ENCODE results near the gene GPC3.

GPC3 gene

DNA sequence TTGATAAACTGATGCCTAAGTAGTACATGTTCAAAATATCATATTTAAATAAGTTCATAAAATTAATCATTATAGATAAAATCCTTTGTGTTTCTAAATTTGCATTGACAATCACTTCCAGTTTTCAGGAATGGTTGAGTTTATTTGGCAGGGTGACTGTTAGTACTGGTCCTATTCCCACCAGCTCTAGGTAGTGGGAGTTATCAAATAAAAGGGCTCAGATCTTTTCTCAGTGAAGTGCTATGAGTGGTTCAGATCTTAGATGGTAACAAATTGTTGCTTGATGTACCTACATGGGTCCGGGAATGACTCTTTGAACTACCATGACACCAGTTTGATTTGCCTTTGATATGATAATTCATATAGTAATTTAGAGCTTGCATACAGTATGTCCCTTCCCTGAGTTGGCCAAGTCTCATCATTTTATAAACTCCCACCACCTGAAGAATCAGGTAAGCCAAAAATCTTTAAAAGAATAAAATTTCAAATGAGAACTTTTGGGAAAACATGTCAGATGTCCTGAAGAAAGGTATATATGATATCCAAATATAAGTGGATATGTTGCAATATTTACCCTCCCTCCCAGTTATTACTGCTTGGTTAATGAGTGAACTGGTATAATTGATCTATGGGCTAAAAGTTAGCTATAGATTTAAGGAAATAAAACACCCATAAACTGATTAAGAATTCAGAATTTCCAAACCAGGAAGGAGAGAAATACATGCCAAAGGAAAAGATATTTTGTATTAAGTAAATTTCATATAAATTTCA lies 28.6 kb downstream of the GPC3 start:
- FAIRE-seq, result no peak

DNA sequence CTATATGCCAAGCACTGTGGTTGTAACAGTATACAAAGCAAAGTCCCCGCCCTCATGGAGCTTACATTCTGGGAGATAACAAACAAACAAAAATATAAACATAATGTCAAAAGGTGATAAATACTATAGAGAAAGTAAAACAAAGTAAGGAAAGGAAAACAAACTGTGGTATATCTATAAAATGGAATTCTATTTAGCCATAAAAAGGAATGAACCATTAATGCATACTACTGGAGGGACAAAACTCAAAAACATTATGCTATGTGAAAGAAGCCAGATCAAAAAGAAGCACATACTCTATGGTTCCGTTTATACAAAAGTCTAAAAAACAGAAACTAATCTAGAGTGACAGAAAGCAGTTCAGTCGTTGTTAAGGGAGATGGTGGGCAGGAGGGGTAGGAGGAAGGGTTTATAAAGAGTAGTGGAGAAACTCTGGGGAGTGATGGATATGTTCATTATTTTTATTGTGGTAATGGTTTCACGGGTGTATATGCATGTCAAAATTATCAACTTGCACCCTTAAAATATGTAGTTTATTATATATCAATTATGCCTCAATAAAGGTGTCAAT lies 31.5 kb downstream of the GPC3 start:
- DNase-seq (ENCODE audit: insufficient read length) (no peak), FAIRE-seq (no peak)
- no peak for TF ChIP-seq POLR2AphosphoS5 (IDR thresholded peaks at IDR 0.05; ENCODE audit: low read depth, low read length)
- no peak for TF ChIP-seq TAF1 (IDR thresholded peaks at IDR 0.05; ENCODE audit: borderline replicate concordance, low read depth, low read length)
- TF ChIP-seq POLR2A (IDR thresholded peaks at IDR 0.05; ENCODE audit: low read depth, low read length), result no peak

More for the DNA sequence above, 28.6 kb downstream of the GPC3 start:
- TF ChIP-seq TAF1 (IDR thresholded peaks at IDR 0.05; ENCODE audit: borderline replicate concordance, low read depth, low read length) (no peak), POLR2A (IDR thresholded peaks at IDR 0.05; ENCODE audit: low read depth, low read length) (no peak), POLR2AphosphoS5 (IDR thresholded peaks at IDR 0.05; ENCODE audit: low read depth, low read length) (no peak)
- DNase-seq (ENCODE audit: insufficient read length), result no peak

DNA sequence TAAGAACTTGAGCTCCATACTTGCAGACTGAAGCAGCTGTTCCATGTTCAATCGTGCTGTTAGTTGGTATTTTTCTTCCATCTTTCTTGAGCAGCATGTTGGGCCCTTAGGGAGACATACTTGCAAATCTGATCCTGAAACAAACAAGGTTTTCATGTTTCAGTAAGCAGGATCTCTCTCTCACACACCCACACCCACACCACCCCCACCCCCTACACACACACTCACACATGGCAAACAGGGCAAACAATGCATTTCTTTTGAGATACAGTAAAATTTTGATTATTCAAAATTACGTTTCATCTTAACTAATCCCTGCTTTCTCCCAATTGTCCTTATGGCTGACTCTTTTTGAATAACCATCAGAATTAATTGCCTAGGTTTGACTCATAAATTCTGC lies 32.3 kb downstream of the GPC3 start:
- no peak for DNase-seq (ENCODE audit: insufficient read length)
- TF ChIP-seq POLR2AphosphoS5 (IDR thresholded peaks at IDR 0.05; ENCODE audit: low read depth, low read length) (no peak), POLR2A (IDR thresholded peaks at IDR 0.05; ENCODE audit: low read depth, low read length) (no peak), TAF1 (IDR thresholded peaks at IDR 0.05; ENCODE audit: borderline replicate concordance, low read depth, low read length) (no peak)
- FAIRE-seq, result no peak

DNA sequence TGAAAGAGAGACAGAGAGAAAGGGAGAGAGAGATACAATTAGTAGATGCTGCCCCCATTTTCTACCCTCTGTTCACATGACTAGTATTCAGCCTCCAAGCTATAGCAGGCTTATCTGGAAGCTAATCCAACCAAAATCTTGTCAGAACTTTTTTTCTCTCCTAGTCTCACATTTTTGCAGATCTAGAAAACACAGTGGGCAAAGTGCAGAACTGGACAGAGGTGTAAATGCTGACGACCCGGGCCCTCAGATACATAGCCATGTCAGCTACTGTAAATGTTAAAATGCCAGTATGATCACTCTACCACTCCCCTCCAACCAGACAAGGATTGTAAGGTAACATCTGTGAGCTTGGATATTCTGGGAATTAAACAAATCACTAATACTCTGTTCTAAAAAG lies 34.3 kb downstream of the GPC3 start:
- FAIRE-seq, result no peak

DNA sequence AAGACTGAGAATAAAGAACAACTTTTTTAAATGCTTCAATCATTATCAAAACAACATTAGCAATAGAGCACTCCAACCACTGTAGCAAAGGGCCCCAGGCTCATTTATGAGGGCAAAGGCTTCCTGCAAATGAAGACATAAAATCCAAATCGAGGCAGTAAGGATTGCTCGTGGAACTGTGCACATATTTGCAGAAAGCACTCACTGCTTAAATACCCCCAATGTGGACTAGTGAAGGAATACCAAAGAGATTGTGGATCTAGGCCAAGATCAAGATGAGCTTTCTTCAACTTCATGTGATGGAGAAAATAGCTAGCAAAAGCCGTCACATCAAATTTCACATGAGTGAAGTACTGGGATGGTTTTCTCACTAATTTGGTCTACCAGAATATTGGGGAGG lies 35.2 kb downstream of the GPC3 start:
- FAIRE-seq, result no peak
- no peak for DNase-seq (ENCODE audit: insufficient read length)
- TF ChIP-seq POLR2AphosphoS5 (IDR thresholded peaks at IDR 0.05; ENCODE audit: low read depth, low read length) (no peak), POLR2A (IDR thresholded peaks at IDR 0.05; ENCODE audit: low read depth, low read length) (no peak), TAF1 (IDR thresholded peaks at IDR 0.05; ENCODE audit: borderline replicate concordance, low read depth, low read length) (no peak)

More for the DNA sequence above, 34.3 kb downstream of the GPC3 start:
- DNase-seq (ENCODE audit: insufficient read length), result no peak
- TF ChIP-seq TAF1 (IDR thresholded peaks at IDR 0.05; ENCODE audit: borderline replicate concordance, low read depth, low read length) (no peak), POLR2AphosphoS5 (IDR thresholded peaks at IDR 0.05; ENCODE audit: low read depth, low read length) (no peak), POLR2A (IDR thresholded peaks at IDR 0.05; ENCODE audit: low read depth, low read length) (no peak)

DNA sequence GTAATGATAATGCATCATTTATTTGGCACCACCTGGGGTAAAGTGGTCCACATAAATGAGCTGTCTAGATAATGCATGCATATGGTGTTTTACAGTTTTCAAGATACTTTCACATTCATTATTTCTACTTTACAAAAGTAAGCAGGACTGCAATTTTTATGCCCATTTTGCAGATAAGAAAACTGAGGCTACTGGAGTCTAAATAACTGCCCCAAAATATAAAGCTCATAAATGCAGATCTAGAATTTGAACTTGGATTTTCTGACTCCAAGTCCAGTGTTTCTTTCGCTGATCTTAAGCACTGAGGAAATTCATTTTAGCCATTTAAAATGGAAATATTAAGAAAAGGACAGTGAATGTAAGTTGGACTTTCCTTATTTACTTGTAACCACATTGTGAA lies 36.5 kb downstream of the GPC3 start:
- FAIRE-seq (no peak), DNase-seq (ENCODE audit: insufficient read length) (no peak)
- TF ChIP-seq TAF1 (IDR thresholded peaks at IDR 0.05; ENCODE audit: borderline replicate concordance, low read depth, low read length), result no peak
- no peak for TF ChIP-seq POLR2AphosphoS5 (IDR thresholded peaks at IDR 0.05; ENCODE audit: low read depth, low read length)
- TF ChIP-seq POLR2A (IDR thresholded peaks at IDR 0.05; ENCODE audit: low read depth, low read length), result no peak

DNA sequence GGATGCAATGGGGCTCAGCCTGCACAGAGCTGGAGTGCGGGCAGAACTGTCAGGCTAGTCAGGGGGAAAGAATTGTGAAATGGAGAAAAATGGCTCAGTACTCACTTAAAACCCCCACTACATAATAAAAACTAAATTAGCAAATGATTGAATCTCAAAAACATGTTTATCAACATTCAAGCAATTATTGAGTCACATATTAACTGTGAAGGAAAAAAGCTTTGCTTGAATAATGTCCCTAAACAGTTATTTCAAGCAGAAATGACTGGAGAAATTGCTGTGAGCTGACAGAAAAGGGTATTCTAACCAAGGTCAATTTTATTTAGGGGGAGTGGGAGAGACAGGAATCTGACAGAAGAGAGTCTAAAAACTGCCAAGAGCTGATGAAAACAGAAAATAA lies 37.4 kb downstream of the GPC3 start:
- DNase-seq (ENCODE audit: insufficient read length) (no peak), FAIRE-seq (no peak)
- no peak for TF ChIP-seq POLR2AphosphoS5 (IDR thresholded peaks at IDR 0.05; ENCODE audit: low read depth, low read length)
- no peak for TF ChIP-seq POLR2A (IDR thresholded peaks at IDR 0.05; ENCODE audit: low read depth, low read length)
- no peak for TF ChIP-seq TAF1 (IDR thresholded peaks at IDR 0.05; ENCODE audit: borderline replicate concordance, low read depth, low read length)

DNA sequence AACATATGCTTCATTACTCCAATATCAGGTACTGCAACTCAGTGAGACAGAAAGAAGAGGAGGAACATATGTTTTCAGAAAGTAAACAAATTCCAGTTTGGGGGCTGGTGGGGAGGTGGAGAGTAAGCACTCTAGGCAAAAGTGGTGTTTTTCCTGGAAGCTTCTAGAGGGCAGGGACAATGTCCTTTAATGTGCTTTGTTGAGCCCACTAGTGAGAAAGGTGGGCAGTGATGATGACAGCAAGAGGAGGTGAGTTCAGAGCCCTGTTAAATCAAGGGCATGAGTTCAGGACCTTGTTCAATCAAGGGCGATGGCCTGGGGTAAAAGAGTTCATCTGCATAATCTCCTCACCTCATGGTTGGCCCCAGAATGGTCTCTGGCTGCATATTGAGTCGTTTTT lies 38.4 kb downstream of the GPC3 start:
- TF ChIP-seq POLR2AphosphoS5 (IDR thresholded peaks at IDR 0.05; ENCODE audit: low read depth, low read length), result no peak
- no peak for TF ChIP-seq POLR2A (IDR thresholded peaks at IDR 0.05; ENCODE audit: low read depth, low read length)
- no peak for TF ChIP-seq TAF1 (IDR thresholded peaks at IDR 0.05; ENCODE audit: borderline replicate concordance, low read depth, low read length)
- FAIRE-seq (no peak), DNase-seq (ENCODE audit: insufficient read length) (no peak)

DNA sequence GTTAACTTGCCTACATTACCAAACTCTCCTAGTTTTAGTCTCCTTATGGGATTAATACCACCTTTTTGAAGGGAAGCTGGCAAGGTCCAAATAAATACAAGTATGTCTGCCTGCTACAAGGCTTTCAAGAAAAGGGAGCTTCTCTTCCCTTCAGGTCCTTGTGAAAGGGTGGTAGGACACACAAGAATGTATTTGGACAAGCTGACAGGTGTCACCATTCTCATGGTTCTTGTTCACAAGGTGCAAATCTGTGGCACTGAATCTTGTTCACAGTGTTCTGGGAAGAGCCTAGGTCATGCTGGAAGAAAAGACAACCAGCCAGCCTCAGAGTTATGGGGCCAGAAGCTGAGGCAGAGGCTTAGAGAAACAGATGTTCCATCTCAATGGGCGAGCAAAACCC lies 41.9 kb downstream of the GPC3 start:
- TF ChIP-seq POLR2A (IDR thresholded peaks at IDR 0.05; ENCODE audit: low read depth, low read length) (no peak), TAF1 (IDR thresholded peaks at IDR 0.05; ENCODE audit: borderline replicate concordance, low read depth, low read length) (no peak), POLR2AphosphoS5 (IDR thresholded peaks at IDR 0.05; ENCODE audit: low read depth, low read length) (no peak)
- DNase-seq (ENCODE audit: insufficient read length) (no peak), FAIRE-seq (no peak)

DNA sequence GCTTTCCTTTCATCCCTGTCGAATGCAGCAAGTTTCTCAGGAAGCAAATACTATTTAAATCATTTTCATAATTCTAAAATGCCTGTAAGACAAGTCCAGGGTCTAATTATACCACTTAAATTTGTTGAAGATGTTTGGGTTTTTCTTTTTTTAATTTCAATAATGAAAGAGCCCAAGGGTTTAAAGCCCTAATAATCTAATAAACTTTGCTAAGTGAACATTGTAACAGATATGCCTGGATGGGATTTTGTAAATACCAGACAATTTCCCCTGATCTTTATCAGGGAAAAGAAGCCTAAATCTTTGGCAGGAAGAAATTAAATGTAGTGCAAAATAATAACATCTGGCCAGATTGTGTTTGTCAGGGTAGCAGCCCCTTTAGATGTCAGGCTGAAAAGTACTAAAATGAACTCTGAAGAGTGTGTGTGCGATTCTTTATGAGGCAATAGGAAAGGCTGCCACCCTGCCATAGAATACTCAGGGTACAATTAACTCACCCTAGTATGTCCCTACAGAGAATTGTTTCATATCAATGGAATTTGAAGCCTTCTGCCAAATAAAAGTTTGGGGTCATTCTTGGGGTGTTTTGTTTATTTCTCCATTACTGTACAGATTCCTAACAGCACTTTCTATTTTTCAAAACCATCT lies 45.6 kb downstream of the GPC3 start:
- FAIRE-seq (no peak), DNase-seq (ENCODE audit: insufficient read length) (no peak)
- TF ChIP-seq POLR2A (IDR thresholded peaks at IDR 0.05; ENCODE audit: low read depth, low read length) (no peak), POLR2AphosphoS5 (IDR thresholded peaks at IDR 0.05; ENCODE audit: low read depth, low read length) (no peak), TAF1 (IDR thresholded peaks at IDR 0.05; ENCODE audit: borderline replicate concordance, low read depth, low read length) (no peak)

DNA sequence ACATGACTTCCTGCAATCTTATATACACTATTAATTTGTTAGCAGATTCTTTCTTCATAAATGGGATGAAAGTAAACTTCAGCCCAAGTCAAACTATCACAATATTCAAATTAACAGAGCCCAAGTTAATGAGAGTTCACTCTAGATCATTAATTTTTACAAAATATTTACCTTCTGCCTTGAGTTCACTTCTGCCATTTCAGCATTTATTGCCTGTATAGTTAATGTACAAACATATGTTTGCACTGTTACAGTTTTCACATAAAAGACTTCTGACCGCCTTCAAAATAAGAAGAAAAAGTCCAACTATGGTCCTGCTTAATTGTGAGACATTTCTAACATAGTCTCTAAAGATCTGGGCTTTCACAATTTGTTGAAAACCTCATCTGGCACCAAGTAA lies 46.9 kb downstream of the GPC3 start:
- FAIRE-seq, result no peak
- DNase-seq (ENCODE audit: insufficient read length), result no peak
- TF ChIP-seq POLR2A (IDR thresholded peaks at IDR 0.05; ENCODE audit: low read depth, low read length) (no peak), TAF1 (IDR thresholded peaks at IDR 0.05; ENCODE audit: borderline replicate concordance, low read depth, low read length) (no peak), POLR2AphosphoS5 (IDR thresholded peaks at IDR 0.05; ENCODE audit: low read depth, low read length) (no peak)

DNA sequence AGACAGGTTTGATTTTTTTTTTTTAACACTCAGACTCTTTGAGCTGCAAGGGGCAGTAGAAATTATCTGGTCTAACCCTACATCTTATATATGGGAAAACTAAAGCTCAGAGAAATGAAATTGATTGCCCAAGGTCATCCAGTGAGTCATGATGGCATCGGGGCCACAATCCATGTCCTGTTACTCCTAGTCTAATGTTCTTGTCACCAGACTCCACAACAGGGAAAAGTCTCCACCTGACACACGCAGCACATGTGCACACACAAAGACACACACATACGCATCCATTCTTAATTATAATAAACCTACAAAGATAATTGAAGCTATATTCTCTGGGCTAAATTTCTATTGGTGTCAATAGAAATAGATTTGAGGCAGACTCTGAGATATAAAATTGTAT lies 48.4 kb downstream of the GPC3 start:
- DNase-seq (ENCODE audit: insufficient read length) (no peak), FAIRE-seq (no peak)
- TF ChIP-seq POLR2A (IDR thresholded peaks at IDR 0.05; ENCODE audit: low read depth, low read length), result no peak
- no peak for TF ChIP-seq TAF1 (IDR thresholded peaks at IDR 0.05; ENCODE audit: borderline replicate concordance, low read depth, low read length)
- no peak for TF ChIP-seq POLR2AphosphoS5 (IDR thresholded peaks at IDR 0.05; ENCODE audit: low read depth, low read length)
